DLD1 (cell line): Measurements from ENCODE around the gene ZFP36L1.

Source experiments
- in situ Hi-C: cut with HindIII; loops from 2 replicates; pipeline ENCODE4 v1.10.0; 2017; ENCODE audit warnings: low sequenced_read_pairs

ZFP36L1 gene

DNA sequence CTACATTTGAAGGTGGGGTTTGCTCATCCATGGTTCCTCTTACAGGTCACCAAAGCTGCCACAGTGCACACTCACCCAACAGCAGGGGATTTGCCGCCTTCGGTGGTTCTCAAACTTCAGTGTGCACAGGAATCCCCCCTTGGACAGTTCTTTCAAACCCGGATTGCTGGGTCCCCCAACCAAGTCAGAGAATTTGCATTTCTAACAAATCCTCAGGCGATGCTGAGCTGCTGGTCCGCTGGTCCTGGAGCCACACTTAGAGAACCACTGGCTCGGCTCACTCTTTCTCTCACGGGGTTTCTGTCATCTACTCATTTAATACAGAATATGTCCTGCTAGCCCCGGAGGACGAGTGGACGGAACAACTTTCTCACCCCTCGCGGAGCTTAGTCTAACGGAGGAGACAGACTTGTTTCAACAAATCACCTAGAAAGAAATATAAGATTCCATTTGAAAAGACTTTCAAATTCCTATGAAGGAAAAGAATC is 24.1 kb upstream of the ZFP36L1 start:
- in situ Hi-C loops, result loop anchor here (25.0 kb wide), 1 partner anchor 880 kb away; no protein-coding TSS in a partner anchor

DNA sequence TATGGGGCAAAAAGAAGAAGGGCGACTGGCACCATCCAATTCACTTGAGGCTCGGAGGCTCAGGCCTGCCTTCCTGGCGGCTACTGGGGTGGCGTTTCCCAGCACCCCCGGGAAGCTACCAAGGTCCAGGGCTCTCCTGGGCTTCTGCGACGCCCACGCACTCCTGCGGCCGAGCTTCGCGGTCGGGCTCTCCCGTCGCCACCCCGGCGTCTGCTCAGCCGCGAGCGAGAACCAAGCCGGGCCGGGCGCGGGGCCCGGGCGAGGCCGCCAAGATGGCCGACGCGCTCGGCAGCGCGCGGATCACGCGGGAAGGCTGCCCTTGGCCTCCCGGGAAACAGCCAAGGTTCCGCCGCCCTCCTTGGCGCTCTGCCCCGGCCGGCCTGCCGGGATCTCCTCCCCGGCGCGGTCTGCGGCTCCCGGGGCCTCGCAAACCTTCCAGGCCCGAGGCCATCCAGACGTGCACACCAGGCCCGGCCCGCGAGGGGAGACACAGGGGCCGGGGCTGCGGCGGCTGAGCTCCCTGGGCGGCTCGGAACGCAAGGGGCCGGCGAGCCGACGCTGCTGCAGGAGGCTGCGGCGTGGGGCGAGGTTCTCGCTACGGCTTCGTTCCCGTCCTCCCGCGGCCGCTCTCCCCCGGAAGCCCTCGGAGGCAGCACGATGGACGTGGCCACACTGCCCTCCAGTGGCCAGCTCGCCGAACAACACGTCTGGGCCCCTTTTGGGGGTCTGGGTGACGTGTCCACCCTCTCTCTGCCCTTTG is 23.5 kb upstream of the ZFP36L1 start:
- in situ Hi-C loops, result loop anchor here (25.0 kb wide), 1 partner anchor 879 kb away; no protein-coding TSS in a partner anchor

DNA sequence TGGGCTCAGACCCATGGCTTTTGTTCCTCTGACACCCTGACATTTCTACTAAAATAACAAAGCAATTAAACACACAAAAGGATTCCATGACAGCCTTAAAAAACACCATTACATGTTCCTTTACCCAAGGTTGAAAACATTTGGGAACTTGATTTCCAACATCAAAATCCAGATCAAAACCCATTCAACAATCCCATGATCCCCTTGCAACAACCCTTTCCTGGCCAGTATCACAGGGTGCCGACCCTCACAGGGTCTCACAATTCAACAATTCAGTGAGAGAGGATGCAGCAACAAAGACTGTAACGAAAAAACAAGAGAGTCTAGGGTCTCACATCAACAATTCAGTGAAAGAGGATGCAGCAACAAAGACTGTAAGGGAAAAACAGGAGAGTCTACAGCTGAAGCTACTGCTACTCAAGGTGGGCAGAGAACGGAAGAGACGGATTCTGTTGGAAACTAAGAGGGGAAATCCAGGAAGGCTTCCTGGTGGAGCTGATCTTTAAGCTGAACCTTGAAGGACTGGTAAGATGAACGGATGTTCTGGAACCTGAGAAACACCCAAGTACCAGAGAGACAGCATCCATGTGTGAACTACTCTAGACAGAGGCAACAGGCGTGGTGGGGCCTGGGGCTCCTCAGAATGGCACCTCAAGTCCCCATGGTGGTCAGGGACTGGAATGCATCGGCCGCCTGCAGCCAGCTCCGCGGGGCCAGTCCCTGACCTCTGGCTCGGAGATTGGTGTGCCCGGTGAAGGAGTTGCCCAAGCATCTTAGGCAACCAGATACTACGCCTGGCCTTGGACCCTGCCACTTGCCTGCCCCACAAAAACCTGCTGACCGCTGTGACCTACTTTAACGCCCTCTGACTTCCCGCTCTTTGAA is 22.7 kb upstream of the ZFP36L1 start:
- in situ Hi-C loops, result loop anchor here (25.0 kb wide), 1 partner anchor 878 kb away; no protein-coding TSS in a partner anchor

DNA sequence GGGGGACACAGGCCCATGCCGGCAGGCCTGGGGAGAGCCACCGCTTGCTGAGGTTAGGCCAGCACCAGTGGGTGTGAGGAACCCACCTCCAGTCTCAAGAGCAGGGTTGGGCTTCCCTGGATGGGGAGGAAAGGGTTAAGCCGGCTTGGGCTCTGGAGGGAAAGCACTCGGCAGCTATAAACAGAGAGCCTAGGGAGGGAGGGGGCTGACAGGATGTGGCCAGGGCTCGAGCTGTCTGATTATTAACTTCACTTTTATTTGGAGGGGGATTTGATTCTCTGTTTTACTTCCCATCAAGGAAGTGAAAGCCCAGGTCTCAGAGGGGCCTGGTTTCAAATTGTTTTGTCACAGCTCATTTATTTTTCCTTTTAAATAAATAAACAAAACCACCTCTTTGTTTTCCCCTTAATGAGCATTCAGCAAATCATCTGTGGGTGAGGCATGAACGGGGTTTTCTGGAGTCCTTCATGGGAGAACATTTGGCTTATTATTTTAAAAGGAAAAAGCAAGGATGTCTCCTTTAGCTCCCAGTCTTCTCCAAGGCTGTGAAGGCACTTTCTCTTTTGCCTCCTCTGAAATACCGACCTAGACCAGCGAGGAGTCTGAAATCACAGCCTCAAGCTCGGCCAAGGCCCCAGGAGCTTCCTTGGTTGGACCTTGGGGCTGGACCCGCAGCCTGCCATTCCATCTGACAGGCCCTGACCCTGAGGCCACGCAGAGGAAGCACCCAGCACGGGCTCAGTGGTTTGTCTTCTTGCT is 21.9 kb upstream of the ZFP36L1 start:
- in situ Hi-C loops, result loop anchor here (25.0 kb wide), 1 partner anchor 877 kb away; no protein-coding TSS in a partner anchor

DNA sequence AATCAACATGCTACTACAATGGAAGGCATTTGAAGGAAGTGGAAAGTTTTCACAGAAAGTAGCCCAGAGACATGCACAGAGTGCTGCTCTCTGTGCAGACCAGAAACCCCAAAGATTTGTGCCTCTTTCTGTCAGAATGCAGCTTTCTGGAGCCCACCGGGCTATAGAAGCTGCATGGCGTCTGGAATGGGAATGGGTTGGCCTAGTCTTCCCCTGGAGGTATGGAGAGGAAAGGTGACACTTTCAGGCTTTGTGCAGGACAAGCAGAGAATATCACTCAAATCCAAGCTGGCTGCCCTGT is 21.3 kb upstream of the ZFP36L1 start:
- in situ Hi-C loops, result loop anchor here (25.0 kb wide), 1 partner anchor 877 kb away; no protein-coding TSS in a partner anchor

DNA sequence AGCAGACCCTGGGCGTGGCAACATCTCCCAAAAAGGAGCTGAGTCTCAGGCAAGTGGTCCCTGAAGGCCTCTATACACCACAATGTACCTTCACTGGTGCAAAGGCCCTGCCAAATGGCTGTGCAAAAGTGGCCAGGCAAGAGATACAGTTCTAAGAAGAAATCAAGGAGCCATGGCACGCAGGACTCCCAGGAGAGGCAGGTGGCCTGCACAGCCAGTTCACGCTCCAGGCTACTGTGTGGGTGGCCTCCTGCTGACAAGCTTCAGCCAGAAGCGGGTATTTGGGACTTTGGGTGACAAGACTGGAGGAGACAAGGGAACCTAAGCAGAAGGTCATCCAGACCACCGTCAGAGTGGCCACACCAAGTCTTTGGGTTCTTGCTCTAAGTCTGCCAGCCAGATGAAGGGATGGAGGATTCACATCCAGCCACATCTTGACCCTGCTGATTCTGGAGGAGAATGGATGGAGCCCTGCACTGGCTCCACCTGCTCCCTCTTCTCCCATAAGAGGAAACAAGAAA is 20.5 kb upstream of the ZFP36L1 start:
- in situ Hi-C loops, result loop anchor here (25.0 kb wide), 1 partner anchor 876 kb away; no protein-coding TSS in a partner anchor

DNA sequence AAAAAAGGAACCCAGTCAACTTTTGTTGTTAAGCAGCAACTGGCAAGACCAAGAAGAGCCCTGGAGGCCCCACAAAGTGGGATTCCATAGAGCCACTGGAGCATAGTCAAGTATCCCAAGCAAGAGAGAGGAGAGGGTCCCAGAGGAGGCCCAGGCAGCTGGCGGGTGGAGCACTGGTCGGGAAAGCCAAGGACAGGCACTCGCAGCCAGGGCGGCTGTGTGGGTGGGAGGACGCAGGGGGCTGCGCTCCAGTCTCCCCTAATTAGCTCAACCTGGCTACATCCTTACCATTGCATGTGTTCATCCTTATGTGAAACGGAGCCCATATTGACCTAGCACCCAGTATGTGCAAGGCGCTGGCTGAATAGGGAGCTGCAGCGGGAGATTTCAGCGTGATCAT is 18.3 kb upstream of the ZFP36L1 start:
- in situ Hi-C loops, result loop anchor here (25.0 kb wide), 1 partner anchor 874 kb away; no protein-coding TSS in a partner anchor

DNA sequence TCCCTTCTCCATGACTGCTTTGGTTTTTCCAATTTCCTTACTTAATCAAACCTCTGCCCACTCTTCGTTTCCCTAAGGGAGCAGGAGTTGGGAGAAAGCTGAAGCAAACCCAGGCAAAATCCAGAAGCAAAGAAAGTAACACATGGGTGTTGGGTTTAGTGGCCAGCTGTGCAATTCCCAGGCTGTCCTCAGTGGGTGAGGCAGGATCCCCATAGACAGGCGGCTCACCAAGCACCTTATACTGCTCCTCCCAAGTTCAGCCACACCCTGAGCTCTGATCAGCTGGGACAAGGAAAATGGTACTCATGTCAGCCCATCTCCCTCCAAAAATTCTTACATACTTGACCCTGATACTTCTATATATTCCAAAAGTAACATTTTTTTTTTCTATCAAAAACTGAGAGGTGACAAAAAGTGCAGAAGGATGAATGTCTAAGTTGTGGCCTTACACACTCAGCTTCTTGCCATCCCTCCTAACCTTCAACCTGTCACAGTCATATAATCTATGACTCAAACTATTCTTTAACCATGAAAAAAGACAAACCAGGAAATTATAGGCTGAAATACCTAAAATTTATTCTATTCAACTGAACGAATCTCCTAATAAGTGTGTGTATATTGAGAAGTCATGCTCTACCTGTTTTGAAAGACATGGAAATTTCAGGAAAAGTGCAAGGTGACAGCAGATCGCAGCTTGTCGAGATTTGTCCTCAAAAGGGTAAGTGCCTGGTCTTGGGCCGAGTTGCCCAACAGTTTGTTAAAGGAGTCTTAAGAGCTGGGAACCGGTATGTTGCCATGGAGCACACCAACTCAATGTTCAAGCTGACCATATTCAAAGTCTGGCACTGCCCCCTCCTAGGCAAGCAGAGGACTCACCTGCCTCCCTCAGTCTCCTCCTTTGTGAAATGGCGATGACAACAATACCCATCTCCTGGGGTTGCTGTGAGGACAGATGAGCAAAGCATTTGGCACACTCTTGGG is 17.6 kb upstream of the ZFP36L1 start:
- in situ Hi-C loops, result loop anchor here (25.0 kb wide), 1 partner anchor 873 kb away; no protein-coding TSS in a partner anchor

DNA sequence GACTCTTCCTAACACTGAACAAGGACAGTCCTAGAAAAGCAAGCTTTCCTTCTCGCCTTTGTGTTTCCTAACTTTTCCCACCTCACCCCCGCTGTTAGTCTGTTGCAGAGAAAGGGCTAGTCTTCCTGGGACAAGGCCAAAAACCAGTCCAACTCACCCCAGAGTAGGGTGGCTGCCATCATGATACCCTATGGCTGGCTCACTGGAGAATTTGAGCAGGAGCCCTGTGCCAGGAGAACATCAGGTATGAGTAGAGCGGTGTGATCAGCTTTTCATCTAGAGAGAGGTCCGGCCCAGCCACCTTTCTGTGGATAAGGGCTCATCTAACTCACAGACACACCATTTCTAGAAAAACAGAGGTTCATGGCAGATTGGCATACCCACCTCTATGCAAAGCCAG is 16.7 kb upstream of the ZFP36L1 start:
- in situ Hi-C loops, result loop anchor here (5.0 to 25.0 kb wide), 2 partner anchors 557 to 872 kb away; no protein-coding TSS in a partner anchor

DNA sequence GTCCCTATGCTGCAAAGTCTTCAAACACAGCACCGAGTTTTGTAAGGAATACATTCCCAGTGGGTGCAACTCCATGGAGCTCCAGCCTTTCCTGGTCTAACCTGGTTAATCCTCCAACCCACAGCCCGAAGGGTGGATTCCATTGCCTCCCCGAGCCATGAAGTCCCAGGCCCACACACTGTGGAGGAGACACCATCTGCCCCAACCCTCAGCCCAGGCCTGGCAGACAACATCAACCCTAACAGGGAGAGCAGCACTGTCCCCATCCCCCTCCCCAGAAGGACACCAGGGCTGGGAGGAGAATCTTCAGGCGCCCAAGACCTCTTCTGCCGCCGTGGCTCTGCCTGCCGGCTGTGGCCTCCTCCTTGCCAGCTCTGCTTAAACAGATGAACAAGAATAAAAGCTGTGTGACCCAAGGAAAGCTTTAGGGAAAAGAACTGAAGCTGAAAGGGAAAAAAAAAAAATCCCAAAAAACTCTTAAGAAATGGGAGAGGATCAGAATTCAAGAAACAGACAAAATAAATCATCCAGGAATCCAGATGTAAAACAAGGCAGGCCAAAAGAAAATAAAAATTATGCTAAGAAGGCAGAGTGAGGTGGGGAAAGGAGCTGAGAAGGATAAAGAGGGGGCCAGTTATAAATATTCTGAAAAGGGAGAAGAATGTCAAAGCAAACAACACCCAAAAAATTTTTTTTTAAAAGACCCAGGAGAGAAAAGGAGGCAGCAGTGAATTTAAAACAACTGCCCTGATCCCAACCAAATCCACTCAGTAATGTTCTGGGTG is 16.0 kb upstream of the ZFP36L1 start:
- in situ Hi-C loops, result loop anchor here (5.0 to 25.0 kb wide), 2 partner anchors 557 to 872 kb away; no protein-coding TSS in a partner anchor

DNA sequence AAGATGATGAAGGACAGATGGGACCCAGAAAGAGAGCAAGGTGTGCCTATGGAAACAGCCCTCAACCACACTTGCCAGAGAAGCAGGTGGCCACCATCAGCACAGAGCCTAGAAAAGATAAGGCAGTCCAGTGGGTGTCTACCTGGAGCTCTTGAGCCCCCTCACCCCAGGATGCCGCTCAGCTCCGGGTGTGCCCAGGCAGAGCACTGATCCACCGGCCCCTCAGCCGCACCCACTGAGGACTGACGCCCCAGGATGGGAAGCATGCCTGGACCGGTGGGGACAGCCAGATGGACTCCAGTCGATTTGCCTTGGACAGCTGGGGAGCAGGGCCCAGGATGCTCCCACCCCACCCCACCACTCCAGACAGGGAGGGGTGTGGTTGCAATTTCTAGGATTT is 15.1 kb upstream of the ZFP36L1 start:
- in situ Hi-C loops, result loop anchor here (5.0 to 25.0 kb wide), 2 partner anchors 556 to 871 kb away; no protein-coding TSS in a partner anchor

DNA sequence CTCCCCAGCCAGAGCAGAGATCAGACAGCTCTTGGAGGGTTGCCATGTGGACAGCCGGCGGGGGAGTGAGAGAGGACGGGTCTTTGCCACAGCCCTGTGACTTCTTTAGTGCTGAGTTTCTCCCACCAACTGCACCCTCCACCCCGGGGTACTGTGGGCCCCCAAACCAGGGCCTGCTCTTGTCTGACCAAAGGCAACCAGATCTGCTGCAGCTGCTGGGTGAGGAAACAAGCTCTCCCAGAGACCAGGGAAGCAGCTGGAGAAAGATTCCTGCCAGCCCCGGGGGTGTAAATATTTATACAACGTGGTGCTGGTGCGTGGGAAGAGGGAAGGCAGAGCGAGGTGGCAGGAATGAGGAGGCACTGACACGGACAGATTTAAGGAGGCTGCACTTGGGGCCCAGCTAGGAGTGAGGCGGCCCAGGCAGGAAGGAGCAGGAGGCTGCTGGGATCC is 14.3 kb upstream of the ZFP36L1 start:
- in situ Hi-C loops, result loop anchor here (5.0 to 25.0 kb wide), 2 partner anchors 555 to 870 kb away; no protein-coding TSS in a partner anchor

DNA sequence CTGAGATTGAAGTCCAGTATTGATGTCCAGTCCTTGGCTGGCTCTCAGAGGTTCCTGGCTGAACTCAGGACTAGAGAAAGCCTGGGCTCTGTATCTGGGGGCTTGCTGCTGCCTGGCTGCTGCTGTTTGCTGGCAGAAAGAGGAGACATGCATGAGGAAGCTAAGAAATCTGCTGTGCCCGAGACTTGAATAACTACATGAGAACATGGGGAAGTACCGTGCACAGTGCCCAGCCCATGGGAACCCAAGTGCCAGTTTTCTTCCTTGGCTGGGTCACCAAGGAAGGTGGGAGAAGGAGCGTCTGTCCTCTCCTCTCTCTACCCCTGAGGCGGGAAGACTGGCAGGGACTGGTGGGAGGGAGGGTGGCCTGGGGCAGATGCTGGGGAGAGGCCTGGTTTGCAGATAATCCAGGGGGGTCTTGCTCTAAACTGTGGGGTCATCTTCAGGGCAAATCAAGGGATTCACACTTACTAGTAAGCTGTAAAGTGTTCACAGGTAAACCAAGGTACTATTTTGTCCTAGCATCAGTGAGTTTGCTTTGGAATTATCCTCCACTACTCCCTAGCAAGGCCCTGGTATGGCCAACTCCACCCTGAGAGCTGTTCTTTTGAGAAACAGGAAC is 13.8 kb upstream of the ZFP36L1 start:
- in situ Hi-C loops, result loop anchor here (5.0 to 25.0 kb wide), 2 partner anchors 554 to 869 kb away; no protein-coding TSS in a partner anchor

DNA sequence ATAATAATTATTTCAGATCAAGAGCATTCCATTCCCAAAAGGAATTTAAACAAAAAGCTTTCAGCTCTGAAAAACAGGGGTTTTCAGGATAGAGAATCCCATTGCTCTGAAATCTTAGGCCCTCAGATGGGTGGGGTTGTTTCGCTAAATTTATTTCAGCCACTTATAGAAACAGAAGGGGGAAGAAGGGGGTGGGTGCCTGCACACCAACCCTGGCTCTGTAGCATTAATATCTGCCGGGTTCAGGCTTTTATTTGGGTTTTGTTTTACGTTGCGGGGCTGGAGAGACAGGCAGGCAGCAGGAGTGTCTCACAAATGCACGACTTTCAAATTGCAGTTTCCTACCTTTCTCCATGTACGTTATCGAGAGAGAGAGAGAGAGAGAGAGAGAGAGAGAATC is 12.5 kb upstream of the ZFP36L1 start:
- in situ Hi-C loops, result loop anchor here (5.0 to 25.0 kb wide), 2 partner anchors 553 to 868 kb away; no protein-coding TSS in a partner anchor

DNA sequence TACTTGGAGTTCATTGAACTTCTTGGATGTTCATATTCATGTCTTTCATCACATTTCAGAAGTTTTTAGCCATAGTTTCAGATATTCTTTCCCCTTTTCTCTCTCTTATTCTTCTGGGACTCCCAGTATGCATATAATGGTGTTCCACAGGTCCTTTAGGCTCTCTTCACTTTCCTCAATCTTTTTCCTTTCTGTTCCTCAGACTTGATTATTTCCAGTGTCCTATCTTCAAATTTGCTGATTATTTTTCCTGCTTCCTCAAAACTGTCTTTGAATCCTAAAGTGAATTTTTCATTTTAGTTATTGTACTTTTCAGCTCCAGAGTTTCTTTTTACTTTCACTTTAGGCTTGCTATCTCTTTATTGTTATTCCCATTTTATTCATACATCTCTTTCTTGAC is 8.8 kb upstream of the ZFP36L1 start:
- in situ Hi-C loops, result loop anchor here (25.0 kb wide), 1 partner anchor 864 kb away; no protein-coding TSS in a partner anchor

DNA sequence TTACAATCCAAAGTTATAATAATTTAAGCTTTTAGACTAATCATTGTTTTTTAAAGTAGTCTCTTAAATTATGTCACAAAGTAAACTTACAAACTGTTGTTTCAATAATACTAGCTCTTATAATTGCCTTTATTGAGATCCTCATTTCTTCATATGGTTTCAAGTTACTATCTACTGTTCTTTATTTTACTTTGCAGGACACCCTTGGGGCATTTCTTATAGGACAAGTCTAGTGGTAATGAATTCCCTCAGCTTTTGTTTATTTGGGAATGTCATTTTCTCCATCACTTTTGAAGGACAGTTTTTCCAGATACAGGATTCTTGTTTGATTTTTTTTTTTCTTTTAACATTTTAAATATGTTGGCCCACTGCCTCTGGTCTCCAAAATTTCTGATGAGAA is 8.1 kb upstream of the ZFP36L1 start:
- in situ Hi-C loops, result loop anchor here (25.0 kb wide), 1 partner anchor 864 kb away; no protein-coding TSS in a partner anchor

DNA sequence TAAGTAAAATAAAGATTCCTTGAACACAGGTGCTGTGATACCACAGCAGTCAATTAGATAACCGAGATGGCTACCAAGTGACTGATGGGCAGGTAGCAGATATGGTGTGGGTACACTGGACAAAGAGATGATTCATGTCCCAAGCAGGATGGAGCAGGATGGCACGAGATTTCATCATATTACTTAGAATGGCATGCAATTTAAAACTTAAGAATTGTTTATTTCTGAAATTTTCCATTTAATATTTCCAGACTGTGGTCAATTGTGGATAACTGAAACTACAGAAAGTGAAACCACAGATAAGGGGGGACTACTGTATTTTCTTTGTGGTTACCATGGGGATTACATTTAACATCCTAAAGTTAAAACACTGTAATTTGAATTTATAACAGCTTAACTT is 7.5 kb upstream of the ZFP36L1 start:
- in situ Hi-C loops, result loop anchor here (25.0 kb wide), 1 partner anchor 863 kb away; no protein-coding TSS in a partner anchor
